Left ventricle myocardium superior (tissue), 1 donor: Measurements from ENCODE around the gene UBASH3B. TPM values are rescaled to one million over a fixed set of nuclear protein-coding genes. Genes with fewer than 3 reads are reported as not detected.
"Not testable (repeated sequence)": the region's sequence is repeated elsewhere in the genome, so short reads cannot be mapped to it uniquely, and the experiment has no call there.

Experiments used
- ATAC-seq: fragments of 200-7000 bp; cut with Tn5 transposase; one replicate; pipeline ENCODE4 v1.9.1; 2020; ENCODE audit warnings: mild to moderate bottlenecking, moderate library complexity
- DNase-seq: peaks from one replicate; pipeline ENCODE4 v3.0.0-alpha.2; 2020
- intact Hi-C: fragments of 100-400 bp; cut with micrococcal nuclease; formaldehyde crosslinking; loops from one replicate; pipeline ENCODE4 v1.11.0; 2022
- long read RNA-seq: library from polyadenylated mRNA; unstranded; transcript quantifications from one replicate; pipeline ENCODE4 v2.0.0, GENCODE V29; 2021
- total RNA-seq: library from RNA; stranded (reverse); fragmentation: NEBNext Ultra II Directional; extraction: Animal tissue kit (Norgen Biotek cat#: 25700); gene quantifications from one replicate; pipeline ENCODE4 v1.2.1, GENCODE V29; 2021
- donor health status: DM: no; HTN: yes; CAD: no; lungs with severe emphysema.

The UBASH3B gene
- 1.0 TPM for total RNA-seq
- long read RNA-seq, full-length matches to known transcripts = 2 of 3 reads
- long read RNA-seq, partial matches to known transcripts = 0 of 3 reads
- long read RNA-seq, other reads (novel, unspliced or antisense) = 1 of 3 reads

GRCh38 chr11:122655527-122656072 is at the start of gene UBASH3B:
Gene UBASH3B (plus strand): TSS chr11:122655722. CDS start chr11:122656050, 328 bp downstream.
- DNase-seq = peak; percentile 85
- intact Hi-C loops = no loop called here
- peak; percentile 92 for ATAC-seq

GRCh38 chr11:122607162-122607561 is 48.4 kb upstream of the UBASH3B start:
- ATAC-seq, intact Hi-C loops, DNase-seq: not testable (repeated sequence)

GRCh38 chr11:122612123-122612824 is 43.2 kb upstream of the UBASH3B start:
- DNase-seq = no peak
- intact Hi-C loops = no loop called here
- ATAC-seq = no peak

GRCh38 chr11:122616718-122617117 is 38.8 kb upstream of the UBASH3B start:
- ATAC-seq = no peak
- intact Hi-C loops = no loop called here
- DNase-seq = no peak

GRCh38 chr11:122617297-122617696 is 38.2 kb upstream of the UBASH3B start:
- intact Hi-C loops = no loop called here
- ATAC-seq (no peak), DNase-seq (no peak)

- no peak for ATAC-seq
- DNase-seq = no peak
- intact Hi-C loops = no loop called here
These were observed 37.6 kb upstream of the UBASH3B start for GRCh38 chr11:122617926-122618325.

GRCh38 chr11:122618927-122619326 is 36.6 kb upstream of the UBASH3B start:
- DNase-seq = no peak
- no peak for ATAC-seq
- intact Hi-C loops = no loop called here

- DNase-seq (no peak), ATAC-seq (no peak)
- intact Hi-C loops = no loop called here
These were observed 35.8 kb upstream of the UBASH3B start for GRCh38 chr11:122619757-122620156.

GRCh38 chr11:122625501-122625900 is 30.0 kb upstream of the UBASH3B start:
- intact Hi-C loops, ATAC-seq, DNase-seq: not testable (repeated sequence)

GRCh38 chr11:122625976-122626665 is 29.4 kb upstream of the UBASH3B start:
- intact Hi-C loops = no loop called here
- no peak for DNase-seq
- no peak for ATAC-seq

GRCh38 chr11:122627745-122628144 is 27.8 kb upstream of the UBASH3B start:
- intact Hi-C loops = no loop called here

GRCh38 chr11:122628810-122629555 is 26.5 kb upstream of the UBASH3B start:
- ATAC-seq = peak; percentile 70
- intact Hi-C loops = no loop called here
- DNase-seq = peak; percentile 68

More at GRCh38 chr11:122627745-122628144, 27.8 kb upstream of the UBASH3B start:
- DNase-seq (no peak), ATAC-seq (no peak)

- intact Hi-C loops = loop anchor here (5.0 to 10.0 kb wide), 2 partner anchors 150 to 222 kb away; no protein-coding TSS in a partner anchor
- DNase-seq = no peak
- ATAC-seq = no peak
These were observed 23.2 kb upstream of the UBASH3B start for GRCh38 chr11:122632181-122632824.

GRCh38 chr11:122633219-122633829 is 22.2 kb upstream of the UBASH3B start:
- DNase-seq (no peak), ATAC-seq (peak; percentile 61)
- intact Hi-C loops = loop anchor here (5.0 to 10.0 kb wide), 2 partner anchors 149 to 221 kb away; no protein-coding TSS in a partner anchor

- DNase-seq = peak; percentile 39
- ATAC-seq = peak; percentile 26
- intact Hi-C loops = loop anchor here (5.0 to 10.0 kb wide), 2 partner anchors 148 to 220 kb away; no protein-coding TSS in a partner anchor
These were observed 21.0 kb upstream of the UBASH3B start for GRCh38 chr11:122634501-122634900.

GRCh38 chr11:122637541-122637940 is 18.0 kb upstream of the UBASH3B start:
- intact Hi-C loops = loop anchor here (10.0 kb wide), 1 partner anchor 217 kb away; no protein-coding TSS in a partner anchor
- DNase-seq (no peak), ATAC-seq (no peak)

GRCh38 chr11:122642472-122642922 is 13.0 kb upstream of the UBASH3B start:
- DNase-seq (no peak), ATAC-seq (peak; percentile 43)
- intact Hi-C loops = no loop called here

GRCh38 chr11:122642971-122643370 is 12.6 kb upstream of the UBASH3B start:
- ATAC-seq (no peak), DNase-seq (no peak)

More at GRCh38 chr11:122642971-122643370, 12.6 kb upstream of the UBASH3B start:
- intact Hi-C loops = no loop called here
